Activated CD4-positive, CD25-positive, alpha-beta regulatory T cell treated with anti-CD3 and anti-CD28 coated beads, Interleukin-2, amount 50 U/mL, for 16 hours (primary cell): ENCODE measurements around the gene ANKRD12.
"Not testable (repeated sequence)": the region's sequence is repeated elsewhere in the genome, so short reads cannot be mapped to it uniquely, and the experiment has no call there.

Source experiments
- DNase-seq: peaks from one replicate; pipeline ENCODE4 v3.0.0-alpha.2; 2020; ENCODE audit warnings: low read depth, low spot score

ANKRD12 gene

GRCh38 chr18:9140984-9141383, 4.4 kb downstream of the ANKRD12 start:
- DNase-seq = no peak

GRCh38 chr18:9146224-9146623, 9.6 kb downstream of the ANKRD12 start:
- DNase-seq = no peak

GRCh38 chr18:9147440-9148202, 11.0 kb downstream of the ANKRD12 start:
- no peak for DNase-seq

GRCh38 chr18:9148203-9148552, 11.6 kb downstream of the ANKRD12 start:
- DNase-seq = no peak

- no peak for DNase-seq
Measured at GRCh38 chr18:9150121-9150520, 13.5 kb downstream of the ANKRD12 start.

- no peak for DNase-seq
Measured at GRCh38 chr18:9153256-9153655, 16.7 kb downstream of the ANKRD12 start.

- DNase-seq = no peak
Measured at GRCh38 chr18:9156604-9157249, 20.1 kb downstream of the ANKRD12 start.

GRCh38 chr18:9157806-9158205, 21.2 kb downstream of the ANKRD12 start:
- no peak for DNase-seq

GRCh38 chr18:9160014-9160413, 23.4 kb downstream of the ANKRD12 start:
- no peak for DNase-seq

GRCh38 chr18:9162663-9163062, 26.1 kb downstream of the ANKRD12 start:
- not testable (repeated sequence) for DNase-seq

GRCh38 chr18:9164149-9164548, 27.6 kb downstream of the ANKRD12 start:
- not testable (repeated sequence) for DNase-seq

GRCh38 chr18:9165883-9166282, 29.3 kb downstream of the ANKRD12 start:
- DNase-seq = not testable (repeated sequence)

GRCh38 chr18:9169515-9169914, 32.9 kb downstream of the ANKRD12 start:
- DNase-seq = not testable (repeated sequence)

GRCh38 chr18:9171919-9172318, 35.3 kb downstream of the ANKRD12 start:
- DNase-seq = not testable (repeated sequence)

GRCh38 chr18:9172506-9173127, 36.0 kb downstream of the ANKRD12 start:
- no peak for DNase-seq

GRCh38 chr18:9173770-9174233, 37.2 kb downstream of the ANKRD12 start:
- no peak for DNase-seq

- DNase-seq = no peak
Measured at GRCh38 chr18:9174302-9174701, 37.7 kb downstream of the ANKRD12 start.

GRCh38 chr18:9175115-9175514, 38.5 kb downstream of the ANKRD12 start:
- no peak for DNase-seq

GRCh38 chr18:9177031-9177430, 40.5 kb downstream of the ANKRD12 start:
- DNase-seq = no peak

GRCh38 chr18:9177466-9177865, 40.9 kb downstream of the ANKRD12 start:
- DNase-seq = no peak

- DNase-seq = no peak
Measured at GRCh38 chr18:9178557-9178956, 42.0 kb downstream of the ANKRD12 start.

- no peak for DNase-seq
Measured at GRCh38 chr18:9181275-9181674, 44.7 kb downstream of the ANKRD12 start.
